ENCODE data around the gene APLN. TPM values are rescaled to one million over a fixed set of nuclear protein-coding genes. Genes with fewer than 3 reads are reported as not detected.

Gene APLN
- total and polyA plus RNA-seq, 2 of the 13 experiments (the other 11 are each of a cell fraction or from before 2014, with no cell fraction given), result 0.02 to 0.17 TPM

DNA sequence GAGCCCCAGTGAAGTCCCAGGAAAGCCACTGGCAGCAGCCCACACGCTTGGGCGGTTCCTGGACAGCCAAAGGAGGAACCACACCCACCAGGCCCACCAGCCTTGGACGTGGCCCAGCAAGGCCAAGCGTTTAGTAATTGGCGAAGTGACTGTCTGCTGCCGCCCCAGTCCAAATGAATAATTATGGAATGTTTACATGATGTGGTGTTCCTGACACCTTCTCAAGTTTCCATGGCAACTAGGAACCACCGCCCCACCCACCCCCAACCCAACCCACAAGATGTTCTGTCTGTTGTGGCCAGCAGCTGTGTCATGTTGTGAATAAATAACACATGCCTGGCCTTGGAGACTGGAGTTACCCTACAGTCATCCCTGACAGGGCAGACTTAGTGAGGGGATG is 22.3 kb downstream of the APLN start (continued):
- TF ChIP-seq ZBTB25 (CRISPR knock-in tag; IDR thresholded peaks at IDR 0.05) (no peak), JUNB (CRISPR knock-in tag; IDR thresholded peaks at IDR 0.05; ENCODE audit: borderline replicate concordance) (no peak)

- Histone ChIP-seq H3K27ac (ENCODE audit: extremely low read length, insufficient read depth, low read length) (no peak overlapping the region), H3K9ac (ENCODE audit: insufficient read depth, low read depth, low read length) (no peak overlapping the region), H3K79me2 (ENCODE audit: insufficient read depth, low read length) (no peaks in the 10 kb centered on the region), H3K27me3 (ENCODE audit: control insufficient read depth in 1 of 2, insufficient read depth in 2 of 2, low read length in 2 of 2) (no peaks in the 10 kb centered on the region), H3K9me3 (ENCODE audit: low read length) (no peaks in the 10 kb centered on the region), H4K20me1 (ENCODE audit: insufficient read depth, low read length) (no peaks in the 10 kb centered on the region), H2AFZ (ENCODE audit: low read length) (no peak overlapping the region), H3K4me1 (ENCODE audit: insufficient read depth, low read length) (peaks cover 10% of the 10 kb centered on the region), H3K4me3 (replicated peaks in 1 of 3; ENCODE audit: insufficient read depth in 1 of 3, low read depth in 2 of 3, low read length in 3 of 3) (no peak overlapping the region), H3K36me3 (replicated peaks in 1 of 2; ENCODE audit: control insufficient read depth in 1 of 2, insufficient read depth in 2 of 2, low read length in 2 of 2) (no peaks in the 10 kb centered on the region), H3K4me2 (ENCODE audit: low read depth, low read length) (no peak overlapping the region)
- BruUV-seq (replicated peaks), result no TSS peak
- 27% methylated on average over 4 of the region's 5 CpGs for WGBS (ENCODE audit: low lambda C conversion rate)
- FAIRE-seq (no peak), DNase-seq (ENCODE audit: low spot score) (no peak), ATAC-seq (no peak)
- POLR2A ChIA-PET, result no interaction called here
- in situ Hi-C loops (cut with HindIII; ENCODE audit: extremely low pct_ligation_motif_present, low pct_unique_long_range_greater_than_20kb) (loop anchor here (10.0 kb wide), 1 partner anchor 93 kb away; no protein-coding TSS in a partner anchor), intact Hi-C loops (cut with micrococcal nuclease; ENCODE audit: unreplicated experiment) (loop anchor here (2.0 kb wide), 1 partner anchor 97 kb away; no protein-coding TSS in a partner anchor)
- CTCF ChIA-PET (ENCODE audit: low intra/inter-chr PET ratio, low total read pairs), result no interaction called here
- TF ChIP-seq SP4 (CRISPR knock-in tag; IDR thresholded peaks at IDR 0.05) (no peak), FOXA1 (IDR thresholded peaks at IDR 0.05) (no peak), FOXA1 (CRISPR knock-in tag; IDR thresholded peaks at IDR 0.05) (no peak), JUND (CRISPR knock-in tag; IDR thresholded peaks at IDR 0.05) (no peak), BRD4 (CRISPR knock-in tag; IDR thresholded peaks at IDR 0.05) (no peak), KLF13 (CRISPR knock-in tag; IDR thresholded peaks at IDR 0.05) (no peak), ZNF772 (CRISPR knock-in tag; IDR thresholded peaks at IDR 0.05) (no peak), ZFP37 (CRISPR knock-in tag; IDR thresholded peaks at IDR 0.05; ENCODE audit: borderline replicate concordance) (no peak), ZSCAN5A (CRISPR knock-in tag; IDR thresholded peaks at IDR 0.05; ENCODE audit: borderline replicate concordance) (no peak), REXO4 (CRISPR knock-in tag; IDR thresholded peaks at IDR 0.05; ENCODE audit: borderline replicate concordance) (no peak), KLF11 (CRISPR knock-in tag; IDR thresholded peaks at IDR 0.05) (no peak), ZNF660 (CRISPR knock-in tag; IDR thresholded peaks at IDR 0.05; ENCODE audit: borderline replicate concordance, low read depth) (no peak), GABPA (IDR thresholded peaks at IDR 0.05; ENCODE audit: low read depth, low read length) (no peak), GABPA (CRISPR knock-in tag; IDR thresholded peaks at IDR 0.05; ENCODE audit: low read depth) (no peak)
- TF ChIP-seq, protein P1, sequence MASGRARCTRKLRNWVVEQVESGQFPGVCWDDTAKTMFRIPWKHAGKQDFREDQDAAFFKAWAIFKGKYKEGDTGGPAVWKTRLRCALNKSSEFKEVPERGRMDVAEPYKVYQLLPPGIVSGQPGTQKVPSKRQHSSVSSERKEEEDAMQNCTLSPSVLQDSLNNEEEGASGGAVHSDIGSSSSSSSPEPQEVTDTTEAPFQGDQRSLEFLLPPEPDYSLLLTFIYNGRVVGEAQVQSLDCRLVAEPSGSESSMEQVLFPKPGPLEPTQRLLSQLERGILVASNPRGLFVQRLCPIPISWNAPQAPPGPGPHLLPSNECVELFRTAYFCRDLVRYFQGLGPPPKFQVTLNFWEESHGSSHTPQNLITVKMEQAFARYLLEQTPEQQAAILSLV (CRISPR knock-in tag; IDR thresholded peaks at IDR 0.05; ENCODE audit: borderline replicate concordance), result no peak
- TF ChIP-seq, protein P2, sequence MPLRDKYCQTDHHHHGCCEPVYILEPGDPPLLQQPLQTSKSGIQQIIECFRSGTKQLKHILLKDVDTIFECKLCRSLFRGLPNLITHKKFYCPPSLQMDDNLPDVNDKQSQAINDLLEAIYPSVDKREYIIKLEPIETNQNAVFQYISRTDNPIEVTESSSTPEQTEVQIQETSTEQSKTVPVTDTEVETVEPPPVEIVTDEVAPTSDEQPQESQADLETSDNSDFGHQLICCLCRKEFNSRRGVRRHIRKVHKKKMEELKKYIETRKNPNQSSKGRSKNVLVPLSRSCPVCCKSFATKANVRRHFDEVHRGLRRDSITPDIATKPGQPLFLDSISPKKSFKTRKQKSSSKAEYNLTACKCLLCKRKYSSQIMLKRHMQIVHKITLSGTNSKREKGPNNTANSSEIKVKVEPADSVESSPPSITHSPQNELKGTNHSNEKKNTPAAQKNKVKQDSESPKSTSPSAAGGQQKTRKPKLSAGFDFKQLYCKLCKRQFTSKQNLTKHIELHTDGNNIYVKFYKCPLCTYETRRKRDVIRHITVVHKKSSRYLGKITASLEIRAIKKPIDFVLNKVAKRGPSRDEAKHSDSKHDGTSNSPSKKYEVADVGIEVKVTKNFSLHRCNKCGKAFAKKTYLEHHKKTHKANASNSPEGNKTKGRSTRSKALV (CRISPR knock-in tag; IDR thresholded peaks at IDR 0.05), result no peak
- TF ChIP-seq, protein P3, sequence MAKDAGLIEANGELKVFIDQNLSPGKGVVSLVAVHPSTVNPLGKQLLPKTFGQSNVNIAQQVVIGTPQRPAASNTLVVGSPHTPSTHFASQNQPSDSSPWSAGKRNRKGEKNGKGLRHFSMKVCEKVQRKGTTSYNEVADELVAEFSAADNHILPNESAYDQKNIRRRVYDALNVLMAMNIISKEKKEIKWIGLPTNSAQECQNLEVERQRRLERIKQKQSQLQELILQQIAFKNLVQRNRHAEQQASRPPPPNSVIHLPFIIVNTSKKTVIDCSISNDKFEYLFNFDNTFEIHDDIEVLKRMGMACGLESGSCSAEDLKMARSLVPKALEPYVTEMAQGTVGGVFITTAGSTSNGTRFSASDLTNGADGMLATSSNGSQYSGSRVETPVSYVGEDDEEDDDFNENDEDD (CRISPR knock-in tag; IDR thresholded peaks at IDR 0.05; ENCODE audit: borderline replicate concordance), result no peak
Measured at GRCh38 chrX:129631849-129632248, 22.9 kb downstream of the APLN start.
